Astrocyte of the hippocampus (primary cell): Measurements from ENCODE around the gene CDC34.

Experiments
- DNase-seq: peaks from one replicate; pipeline ENCODE4 v3.0.0; 2011; ENCODE audit warnings: low read depth, low spot score

CDC34 gene

GRCh38 chr19:519449-519865, 12.1 kb upstream of the CDC34 start:
- DNase-seq = no peak

DNA sequence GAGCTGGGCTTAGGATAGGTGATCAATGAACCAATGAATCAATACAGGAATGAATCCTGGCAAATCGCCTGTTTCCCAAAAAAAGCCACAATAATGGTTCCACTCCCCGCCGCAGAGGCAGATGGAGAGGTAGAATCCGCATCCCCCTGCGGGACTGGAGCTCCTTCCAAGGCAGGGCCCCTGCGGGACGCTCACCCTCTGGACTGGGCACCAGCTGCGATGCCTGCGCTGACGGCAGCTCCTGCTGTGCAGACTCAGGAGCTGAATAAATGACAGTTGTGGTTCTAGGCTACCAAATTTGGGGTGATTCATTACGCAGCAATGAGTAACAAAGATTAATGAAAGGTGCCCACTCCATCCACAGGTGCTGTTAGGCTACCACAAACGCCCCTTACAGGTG, 8.8 kb upstream of the CDC34 start:
- no peak for DNase-seq

GRCh38 chr19:524062-524674, 7.4 kb upstream of the CDC34 start:
- DNase-seq = peak; percentile 35

DNA sequence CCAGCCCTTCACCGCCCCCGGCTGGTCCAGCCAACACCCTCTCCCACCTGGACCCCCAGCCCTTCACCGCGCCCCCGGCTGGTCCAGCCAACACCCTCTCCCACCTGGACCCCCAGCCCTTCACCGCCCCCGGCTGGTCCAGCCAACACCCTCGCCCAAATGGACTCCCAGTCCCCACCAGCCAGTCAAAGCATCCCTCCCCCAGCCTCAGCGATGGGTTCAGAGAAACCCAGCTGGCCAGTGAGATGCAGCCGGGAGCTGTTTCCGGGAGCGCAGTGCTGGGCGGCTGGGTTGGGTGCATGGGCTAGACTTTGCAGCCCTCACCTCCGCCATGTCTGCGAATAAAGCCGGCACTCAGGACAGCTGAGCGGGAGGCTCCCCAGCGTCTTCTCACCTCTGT, 6.5 kb upstream of the CDC34 start:
- no peak for DNase-seq

GRCh38 chr19:525857-526419, 5.6 kb upstream of the CDC34 start:
- no peak for DNase-seq

- no peak for DNase-seq
Measured at GRCh38 chr19:530134-531008, 1.2 kb upstream of the CDC34 start.

DNA sequence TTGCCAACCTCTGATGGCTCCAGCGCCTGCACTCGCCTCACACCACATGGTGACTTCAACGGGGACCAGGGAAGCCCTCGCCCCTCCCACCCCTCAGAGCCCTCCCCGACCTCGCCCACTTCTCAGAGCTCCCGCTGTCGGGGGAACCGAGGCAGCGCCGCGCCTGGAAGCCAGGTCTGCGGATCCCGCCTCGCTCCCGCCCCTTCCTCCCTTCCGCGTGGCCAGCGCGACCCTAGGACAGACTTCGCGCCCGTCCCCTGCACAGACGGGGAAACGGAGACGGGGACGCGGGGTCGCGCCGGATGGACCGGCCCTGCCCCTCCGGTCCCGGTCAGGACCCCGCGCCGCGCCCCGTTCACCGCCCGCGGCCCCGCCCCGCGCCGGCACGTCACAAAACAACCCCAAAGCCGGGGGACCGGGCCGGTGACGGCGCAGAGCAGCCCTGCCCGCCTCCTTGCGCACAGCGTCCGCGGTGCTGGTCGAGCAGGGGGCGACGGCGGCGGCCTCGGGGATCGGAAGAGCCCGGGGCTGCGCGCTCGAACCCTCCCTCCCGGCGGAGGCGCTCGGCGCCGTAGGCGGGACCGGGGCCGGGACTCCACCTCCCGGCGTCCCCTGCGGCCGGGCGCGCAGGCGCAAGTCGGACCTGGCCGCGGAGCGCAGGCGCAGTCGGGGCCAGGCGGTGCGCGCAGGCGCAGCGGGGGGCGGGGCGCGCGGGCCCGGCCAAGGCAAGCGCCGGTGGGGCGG, 379 bp upstream of the CDC34 start:
- peak; percentile 97 for DNase-seq

GRCh38 chr19:532561-533363, 1.2 kb downstream of the CDC34 start:
- DNase-seq = peak; percentile 83

- peak; percentile 36 for DNase-seq
Measured at GRCh38 chr19:533364-534058, 2.0 kb downstream of the CDC34 start.

- no peak for DNase-seq
Measured at GRCh38 chr19:534088-534487, 2.5 kb downstream of the CDC34 start.

DNA sequence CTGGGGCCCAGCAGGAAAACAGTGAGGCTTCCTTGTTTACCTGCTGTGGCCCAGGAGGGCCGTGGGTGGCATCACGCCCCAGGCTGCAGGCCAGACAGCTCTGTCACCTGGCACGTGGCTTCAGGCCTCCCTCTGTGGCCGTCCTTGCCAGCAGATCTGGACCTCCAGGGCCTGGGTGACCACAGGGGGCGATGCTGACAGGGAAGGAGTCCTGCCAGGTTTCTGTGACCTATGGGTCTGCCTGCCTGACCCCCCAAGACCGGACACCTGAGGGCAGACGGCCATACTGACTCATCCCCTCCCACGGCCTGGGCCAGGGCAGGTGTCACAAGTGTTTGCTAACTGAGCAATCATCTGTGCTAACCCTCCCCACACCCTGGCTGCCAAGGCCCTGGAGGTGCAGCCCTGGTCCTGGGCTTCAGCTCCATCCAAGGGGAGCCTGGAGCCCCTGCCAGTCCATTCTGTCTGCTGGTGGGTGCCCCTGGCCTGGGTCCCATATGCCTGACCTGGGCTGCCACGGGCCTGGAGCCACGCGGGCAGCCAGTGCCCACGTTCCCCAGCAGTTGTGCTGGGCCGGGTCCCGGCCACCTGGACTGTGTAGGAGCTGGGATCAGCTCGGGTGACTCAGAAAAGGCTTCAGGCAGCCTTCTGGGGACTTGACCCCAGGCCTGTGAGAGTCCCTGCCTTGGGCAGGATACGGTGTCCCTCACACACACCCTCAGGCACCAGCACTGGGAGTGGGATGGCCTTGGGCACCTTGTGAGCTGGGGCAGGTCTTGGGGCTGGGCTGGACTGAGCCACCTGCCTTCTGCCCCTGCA, 3.7 kb downstream of the CDC34 start:
- no peak for DNase-seq

GRCh38 chr19:536031-536880, 4.7 kb downstream of the CDC34 start:
- no peak for DNase-seq

GRCh38 chr19:536881-537404, 5.4 kb downstream of the CDC34 start:
- no peak for DNase-seq

DNA sequence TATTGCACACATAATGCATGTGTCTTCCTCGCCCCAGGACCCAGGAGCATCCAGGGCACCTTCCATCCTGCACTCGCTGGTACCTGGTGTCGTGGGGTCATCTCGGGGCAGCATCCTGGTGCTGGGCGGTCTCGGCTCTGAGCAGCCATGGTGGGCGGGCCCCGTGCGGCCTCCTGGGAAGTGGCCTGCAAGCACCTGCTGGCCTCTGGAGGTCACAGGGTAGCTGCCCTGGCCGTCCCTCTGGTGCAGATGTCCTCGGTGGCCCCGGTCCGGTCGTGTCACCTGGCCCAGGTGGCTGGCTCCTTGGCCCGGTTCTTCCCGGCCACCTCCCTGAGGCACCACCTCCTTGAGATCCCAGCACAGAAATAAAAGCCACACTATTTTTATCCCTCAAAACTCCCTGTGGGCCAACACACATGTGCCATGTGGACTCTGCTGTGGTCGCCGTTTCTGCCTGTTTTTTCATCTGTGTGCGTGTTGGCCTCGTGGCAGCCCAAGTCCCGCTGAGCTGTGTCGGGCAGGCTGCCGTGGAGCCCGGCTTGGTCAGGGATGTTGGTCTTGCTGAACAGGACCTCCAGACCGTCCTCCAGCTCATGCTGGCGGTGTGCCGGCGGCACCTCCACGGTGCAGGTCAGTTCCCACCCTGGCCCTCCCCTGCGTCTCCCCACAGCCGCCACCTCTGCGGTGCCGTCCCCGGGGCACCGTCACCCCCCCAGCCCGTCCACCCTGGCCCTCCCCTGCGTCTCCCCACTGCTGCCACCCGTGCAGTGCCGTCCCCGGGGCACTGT, 7.3 kb downstream of the CDC34 start:
- DNase-seq = no peak

DNA sequence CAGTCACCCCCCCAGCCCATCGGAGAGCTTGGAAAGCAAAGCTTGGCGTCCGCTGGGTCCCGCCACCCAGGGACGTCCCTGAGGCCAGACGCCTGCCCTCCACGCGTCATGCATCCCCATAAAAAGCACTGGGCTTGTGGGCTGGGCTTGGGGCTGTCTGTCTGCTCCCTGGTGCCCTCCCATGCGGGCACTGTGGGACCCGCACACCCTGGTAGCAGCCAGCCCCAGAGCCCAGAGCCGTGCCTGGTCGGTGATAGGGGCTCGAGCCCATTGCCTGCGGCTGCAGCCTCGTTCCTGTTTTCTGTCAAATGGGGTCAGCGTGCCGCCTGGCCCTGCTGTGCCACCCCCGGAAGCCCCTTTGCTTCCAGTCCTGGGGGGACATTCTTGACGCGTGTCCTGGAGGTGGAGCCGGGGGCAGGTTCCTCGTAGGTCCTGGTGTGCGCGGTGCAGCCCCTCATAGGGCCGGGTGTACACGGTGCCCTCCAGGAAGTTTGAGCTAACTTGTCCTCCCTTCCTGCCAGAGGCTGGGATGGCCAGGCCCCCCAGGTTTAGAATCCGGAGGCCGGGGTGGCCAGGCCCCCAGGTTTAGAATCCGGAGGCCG, 8.0 kb downstream of the CDC34 start:
- DNase-seq = no peak

DNA sequence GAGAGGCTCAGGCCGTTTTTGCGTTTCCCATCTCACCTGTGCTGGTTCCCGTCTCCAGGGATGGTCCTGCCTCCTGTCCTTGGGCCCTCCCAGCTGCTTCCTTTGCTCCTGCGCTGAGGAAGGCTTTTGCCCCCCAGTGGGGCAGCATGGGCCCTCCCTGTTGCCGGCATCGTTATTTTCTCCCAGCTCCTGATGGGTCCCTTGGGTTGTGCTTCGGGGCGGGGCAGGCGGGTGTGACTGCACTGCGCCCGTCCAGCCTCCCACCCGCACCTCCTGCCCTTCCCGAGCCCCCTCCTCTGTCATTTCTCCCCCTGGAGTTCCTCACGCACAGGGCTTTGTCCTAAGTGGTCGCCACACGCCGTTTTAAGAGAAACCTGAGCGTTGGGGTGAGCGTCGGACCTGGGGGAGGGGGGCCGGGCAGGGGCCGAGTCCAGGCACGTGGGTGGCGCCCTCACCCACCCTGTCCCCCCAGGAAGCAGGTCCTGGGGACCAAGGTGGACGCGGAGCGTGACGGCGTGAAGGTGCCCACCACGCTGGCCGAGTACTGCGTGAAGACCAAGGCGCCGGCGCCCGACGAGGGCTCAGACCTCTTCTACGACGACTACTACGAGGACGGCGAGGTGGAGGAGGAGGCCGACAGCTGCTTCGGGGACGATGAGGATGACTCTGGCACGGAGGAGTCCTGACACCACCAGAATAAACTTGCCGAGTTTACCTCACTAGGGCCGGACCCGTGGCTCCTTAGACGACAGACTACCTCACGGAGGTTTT, 9.5 kb downstream of the CDC34 start:
- no peak for DNase-seq

- no peak for DNase-seq
Measured at GRCh38 chr19:541699-542098, 10.1 kb downstream of the CDC34 start.
